ENCODE results near the gene CRHBP.

- no peak for TF ChIP-seq CTCF (IDR thresholded peaks at IDR 0.05)
- TF ChIP-seq POLR2A (IDR thresholded peaks at IDR 0.05) = no peak
Measured at GRCh38 chr5:76978869-76979268, 26.0 kb downstream of the CRHBP start.

Data from uterus (tissue), 2 donors.